Neural cell (in vitro differentiated cells): ENCODE measurements around the gene GPC5. TPM values are rescaled to one million over a fixed set of nuclear protein-coding genes. Genes with fewer than 3 reads are reported as not detected.

Experiments
- H2AFZ ChIP-seq: fragments of 200-600, 300-800 bp; sonication (generic), shearing (Covaris generic); 2 replicates; pipeline ENCODE4 v1.6.0; 2014; ENCODE audit warnings: low read depth, mild to moderate bottlenecking, antibody characterized with exemption, low read length, moderate library complexity
- H3F3A ChIP-seq: fragments of 200-600 bp; shearing (Covaris generic); 2 replicates; pipeline ENCODE4 v1.6.1; 2016; ENCODE audit warnings: mild to moderate bottlenecking, moderate library complexity, mixed read lengths, antibody characterized with exemption, low read length; ENCODE audit not compliant: insufficient read depth, poor library complexity, severe bottlenecking
- H3K27ac ChIP-seq: fragments of 200-600, 300-800 bp; sonication (generic), shearing (Covaris generic); 2 replicates; pipeline ENCODE4 v1.5.1; 2014; ENCODE audit warnings: mild to moderate bottlenecking, low read length, moderate library complexity
- H3K27me3 ChIP-seq: fragments of 300-800, 200-600 bp; sonication (generic), shearing (Covaris generic); 2 replicates; pipeline ENCODE4 v1.6.0; 2014; ENCODE audit warnings: mild to moderate bottlenecking, low read depth, low read length, moderate library complexity; ENCODE audit not compliant: insufficient read depth
- H3K36me3 ChIP-seq: fragments of 300-800, 200-600 bp; sonication (generic), shearing (Covaris generic); 2 replicates; pipeline ENCODE4 v1.5.1; 2014; ENCODE audit warnings: mild to moderate bottlenecking, antibody characterized with exemption, low read length, moderate library complexity; ENCODE audit not compliant: insufficient read depth
- H3K4me2 ChIP-seq: fragments of 300-800, 200-600 bp; sonication (generic), shearing (Covaris generic); 2 replicates; pipeline ENCODE4 v1.6.0; 2014; ENCODE audit warnings: mild to moderate bottlenecking, low read length
- H3K4me3 ChIP-seq: fragments of 300-800, 200-600 bp; sonication (generic), shearing (Covaris generic); 2 replicates; pipeline ENCODE4 v1.5.1; 2014; ENCODE audit warnings: mild to moderate bottlenecking, low read length, moderate library complexity
- H3K79me2 ChIP-seq: fragments of 200-600 bp; shearing (Covaris generic); replicated peaks from 2 replicates; pipeline ENCODE4 v1.6.0; 2014; ENCODE audit warnings: mild to moderate bottlenecking, low read length, moderate library complexity; ENCODE audit not compliant: insufficient read depth
- H3K9ac ChIP-seq: fragments of 300-800, 200-600 bp; sonication (generic), shearing (Covaris generic); 2 replicates; pipeline ENCODE4 v1.6.1; 2016; ENCODE audit warnings: mild to moderate bottlenecking, low read length, mixed read lengths
- H3K9me2 ChIP-seq: fragments of 200-600 bp; shearing (Covaris generic); 2 replicates; pipeline ENCODE4 v1.6.1; 2016; ENCODE audit warnings: mild to moderate bottlenecking, low read length, mixed read lengths; ENCODE audit not compliant: insufficient read depth
- H3K9me3 ChIP-seq: fragments of 200-600, 300-800 bp; sonication (generic), shearing (Covaris generic); 2 replicates; pipeline ENCODE4 v1.6.1; 2016; ENCODE audit warnings: mild to moderate bottlenecking, mixed run types, low read length, moderate library complexity, mixed read lengths
- H4K20me1 ChIP-seq: fragments of 200-600 bp; shearing (Covaris generic); 2 replicates; pipeline ENCODE4 v1.6.1; 2016; ENCODE audit warnings: mild to moderate bottlenecking, mixed run types; ENCODE audit not compliant: insufficient read depth
- EP300 ChIP-seq: fragments of 450-650 bp; conservative IDR thresholded peaks from 2 replicates; pipeline ENCODE4 v1.6.1; 2014; ENCODE audit warnings: antibody characterized with exemption, mild to moderate bottlenecking, moderate library complexity; ENCODE audit not compliant: poor library complexity, severe bottlenecking
- EZH2 ChIP-seq: fragments of 200-600, 300-800 bp; shearing (Covaris generic), sonication (generic); IDR thresholded peaks from 2 replicates; pipeline ENCODE4 v1.6.1; 2014; ENCODE audit warnings: antibody characterized with exemption, low read length, borderline replicate concordance, mild to moderate bottlenecking; ENCODE audit not compliant: insufficient read depth, poor library complexity, severe bottlenecking
- MXI1 ChIP-seq: fragments of 450-650 bp; conservative IDR thresholded peaks from 2 replicates; pipeline ENCODE4 v1.6.1; 2014; ENCODE audit warnings: antibody characterized with exemption, mild to moderate bottlenecking; ENCODE audit not compliant: poor library complexity, severe bottlenecking
- POLR2AphosphoS5 ChIP-seq: IDR thresholded peaks from 2 replicates; pipeline ENCODE4 v1.6.1; 2012
- RAD21 ChIP-seq: fragments of 450-650 bp; conservative IDR thresholded peaks from 2 replicates; pipeline ENCODE4 v1.6.1; 2014; ENCODE audit warnings: antibody characterized with exemption, mild to moderate bottlenecking, moderate library complexity
- REST ChIP-seq: IDR thresholded peaks from 2 replicates; pipeline ENCODE4 v1.6.1; 2012; ENCODE audit warnings: borderline replicate concordance
- SMC3 ChIP-seq: fragments of 450-650 bp; conservative IDR thresholded peaks from 2 replicates; pipeline ENCODE4 v1.6.1; 2014; ENCODE audit warnings: antibody characterized with exemption, mild to moderate bottlenecking, moderate library complexity; ENCODE audit not compliant: poor library complexity
- TAF1 ChIP-seq: IDR thresholded peaks from 2 replicates; pipeline ENCODE4 v1.6.1; 2012; ENCODE audit warnings: low read depth
- polyA plus RNA-seq: library from polyadenylated mRNA; depleted of rRNA; stranded (reverse); fragments of >200 nt; gene quantifications from 2 replicates; pipeline ENCODE4 v1.2.3, GENCODE V29; 2014
- TF ChIP-seq, protein P1 (sequence below): fragments of 450-650 bp; IDR thresholded peaks from 2 replicates; pipeline ENCODE4 v1.5.1; 2014; ENCODE audit warnings: antibody characterized with exemption, mild to moderate bottlenecking, moderate library complexity; ENCODE audit not compliant: poor library complexity, severe bottlenecking

GPC5 gene
- polyA plus RNA-seq, 1 donor from 2014 or later, result 5.0 TPM

DNA sequence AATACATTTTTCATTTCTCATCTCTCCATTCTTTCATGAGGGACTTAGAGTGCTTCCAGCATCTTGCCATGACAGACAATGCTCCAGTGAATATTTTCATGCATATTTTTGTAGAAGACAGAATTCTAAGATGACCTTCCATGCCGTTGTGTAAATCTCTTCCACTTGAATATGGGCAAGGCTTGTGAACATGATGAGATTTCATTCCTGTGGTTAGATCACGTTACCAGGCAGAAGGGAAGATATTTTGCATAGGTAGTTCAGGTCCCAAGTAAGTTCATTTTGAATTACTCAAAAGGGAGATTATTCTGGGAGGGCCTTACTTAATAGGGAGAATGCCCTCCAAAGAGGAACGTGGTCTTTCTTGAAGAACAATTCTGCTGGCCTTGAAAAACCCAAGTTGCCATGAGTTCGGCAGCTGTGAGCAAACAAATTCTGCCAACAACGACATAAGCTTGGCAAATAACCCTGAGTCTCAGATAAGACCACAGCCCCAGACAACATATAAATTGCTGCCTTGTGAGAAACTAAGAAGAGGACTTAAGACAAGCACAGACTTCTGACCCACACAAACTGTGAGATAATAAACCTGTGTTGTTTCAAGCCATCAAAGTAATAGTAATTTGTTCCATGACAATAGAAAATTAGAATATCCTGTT lies 1427.6 kb downstream of the GPC5 start:
- H3K36me3 ChIP-seq, result no peaks in the 10 kb centered on the region
- no peak overlapping the region for H3K4me3 ChIP-seq
- H3K27me3 ChIP-seq, result no peaks in the 10 kb centered on the region
- no peak overlapping the region for H3K27ac ChIP-seq
- TF ChIP-seq REST (no peak), EZH2 (no peak), MXI1 (no peak), TAF1 (no peak), RAD21 (no peak), POLR2AphosphoS5 (no peak), SMC3 (no peak), EP300 (no peak)
- TF ChIP-seq, protein P1, sequence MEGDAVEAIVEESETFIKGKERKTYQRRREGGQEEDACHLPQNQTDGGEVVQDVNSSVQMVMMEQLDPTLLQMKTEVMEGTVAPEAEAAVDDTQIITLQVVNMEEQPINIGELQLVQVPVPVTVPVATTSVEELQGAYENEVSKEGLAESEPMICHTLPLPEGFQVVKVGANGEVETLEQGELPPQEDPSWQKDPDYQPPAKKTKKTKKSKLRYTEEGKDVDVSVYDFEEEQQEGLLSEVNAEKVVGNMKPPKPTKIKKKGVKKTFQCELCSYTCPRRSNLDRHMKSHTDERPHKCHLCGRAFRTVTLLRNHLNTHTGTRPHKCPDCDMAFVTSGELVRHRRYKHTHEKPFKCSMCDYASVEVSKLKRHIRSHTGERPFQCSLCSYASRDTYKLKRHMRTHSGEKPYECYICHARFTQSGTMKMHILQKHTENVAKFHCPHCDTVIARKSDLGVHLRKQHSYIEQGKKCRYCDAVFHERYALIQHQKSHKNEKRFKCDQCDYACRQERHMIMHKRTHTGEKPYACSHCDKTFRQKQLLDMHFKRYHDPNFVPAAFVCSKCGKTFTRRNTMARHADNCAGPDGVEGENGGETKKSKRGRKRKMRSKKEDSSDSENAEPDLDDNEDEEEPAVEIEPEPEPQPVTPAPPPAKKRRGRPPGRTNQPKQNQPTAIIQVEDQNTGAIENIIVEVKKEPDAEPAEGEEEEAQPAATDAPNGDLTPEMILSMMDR, result no peak
- H4K20me1 ChIP-seq, result no peaks in the 10 kb centered on the region
- H3K9me3 ChIP-seq, result no peaks in the 10 kb centered on the region
- H3K9me2 ChIP-seq, result no peaks in the 10 kb centered on the region
- H3K4me2 ChIP-seq, result no peak overlapping the region
- H3K9ac ChIP-seq, result no peak overlapping the region
- H3K79me2 ChIP-seq, result no peaks in the 10 kb centered on the region
- no peak overlapping the region for H2AFZ ChIP-seq
- no peaks in the 10 kb centered on the region for H3F3A ChIP-seq

- H3K9me2 ChIP-seq, result no peaks in the 10 kb centered on the region
- no peaks in the 10 kb centered on the region for H3F3A ChIP-seq
- H4K20me1 ChIP-seq, result no peaks in the 10 kb centered on the region
- no peak overlapping the region for H2AFZ ChIP-seq
- no peaks in the 10 kb centered on the region for H3K79me2 ChIP-seq
- no peak overlapping the region for H3K4me3 ChIP-seq
- H3K27me3 ChIP-seq, result no peaks in the 10 kb centered on the region
- H3K4me2 ChIP-seq, result no peak overlapping the region
- no peaks in the 10 kb centered on the region for H3K36me3 ChIP-seq
- TF ChIP-seq EZH2 (no peak), POLR2AphosphoS5 (no peak), RAD21 (no peak), SMC3 (no peak), MXI1 (no peak), TAF1 (no peak), REST (no peak), EP300 (no peak)
- TF ChIP-seq, protein P1, result no peak
- H3K9ac ChIP-seq, result no peak overlapping the region
- no peak overlapping the region for H3K27ac ChIP-seq
- no peaks in the 10 kb centered on the region for H3K9me3 ChIP-seq
Measured at GRCh38 chr13:92827503-92827902, 1429.1 kb downstream of the GPC5 start.
